Esophagus squamous epithelium (tissue), 5 donors: Measurements from ENCODE around the gene NRG4. TPM values are rescaled to one million over a fixed set of nuclear protein-coding genes. Genes with fewer than 3 reads are reported as not detected.

Source experiments
- DNase-seq: peaks from one replicate; lab custom pipeline; 2025; lab: John Stamatoyannopoulos, UW
- H3K27ac ChIP-seq, 4 donors: fragments of 200-600 bp; sonication (generic); one replicate each; pipeline ENCODE4 v1.5.1; 2016 to 2019; ENCODE audit warnings: mild to moderate bottlenecking in 1 of 4
- H3K27me3 ChIP-seq, 4 donors: fragments of 200-600 bp; sonication (generic); 1 replicate in 3 of 4; 2 replicates in 1 of 4; pipeline versions ENCODE4 v1.5.1 to v1.6.0; 2017 to 2021; ENCODE audit warnings: antibody characterized with exemption in 1 of 4
- H3K36me3 ChIP-seq, 3 donors: fragments of 200-600 bp; sonication (generic); one replicate each; pipeline ENCODE4 v1.5.1; 2016 to 2019
- H3K4me1 ChIP-seq, 3 donors: fragments of 200-600 bp; sonication (generic); one replicate each; pipeline ENCODE4 v1.5.1; 2017 to 2019
- H3K4me3 ChIP-seq, 4 donors: fragments of 200-600 bp; sonication (generic); 1 replicate in 3 of 4; 2 replicates in 1 of 4; pipeline ENCODE4 v1.5.1; 2016 to 2019; ENCODE audit warnings: mild to moderate bottlenecking in 2 of 4, moderate library complexity in 1 of 4
- H3K9me3 ChIP-seq, 3 donors: fragments of 200-600 bp; sonication (generic); one replicate each; pipeline ENCODE4 v1.5.1; 2016 to 2019
- POLR2A ChIP-seq, 4 donors: fragments of 450-650 bp; IDR thresholded peaks; one replicate each; pipeline ENCODE4 v1.6.1; 2017; ENCODE audit warnings: antibody characterized with exemption in 4 of 4, mild to moderate bottlenecking in 4 of 4, moderate library complexity in 3 of 4
- intact Hi-C: fragments of 100-400 bp; cut with DNase I; formaldehyde crosslinking; loops from one replicate; pipeline ENCODE4 v1.15.0; 2022
- small RNA-seq, 4 donors: library from RNA; depleted of rRNA; stranded (forward); fragments of <200 nt; gene quantifications; one replicate each; pipeline ENCODE3, GENCODE V24; 2016
- total RNA-seq, 4 donors: library from RNA; depleted of rRNA; stranded (reverse); fragments of >200 nt; gene quantifications; one replicate each; pipeline ENCODE4 v1.1.0, GENCODE V29; 2016
- TF ChIP-seq, protein P1 (sequence below), 6 experiments: fragments of 450-650 bp in 4 of 6; fragments of 200-600 bp in 2 of 6; sonication (generic) in 2 of 6; IDR thresholded peaks; one replicate each; pipeline ENCODE4 v1.5.1; 2016 to 2019; ENCODE audit warnings: antibody characterized with exemption in 6 of 6, mild to moderate bottlenecking in 4 of 6, moderate library complexity in 4 of 6
- donor health status: DM: yes; HTN: yes; CAD: no.

NRG4 gene
- total RNA-seq, 4 donors from 2014 or later: 0.83 to 2.8 (median 1.4) TPM

GRCh38 chr15:75891895-75892294, 120.3 kb downstream of the NRG4 start:
- intact Hi-C loops: no loop called here
- no peaks in the 10 kb centered on the region for H3K9me3 ChIP-seq
- DNase-seq: no peak
- H3K27ac ChIP-seq: peak overlapping the region in 2 of 4 donors; percentile 8 to 21
- H3K4me1 ChIP-seq: peaks cover 0 to 6% (median 0%) of the 10 kb centered on the region in 3 donors
- TF ChIP-seq, protein P1, sequence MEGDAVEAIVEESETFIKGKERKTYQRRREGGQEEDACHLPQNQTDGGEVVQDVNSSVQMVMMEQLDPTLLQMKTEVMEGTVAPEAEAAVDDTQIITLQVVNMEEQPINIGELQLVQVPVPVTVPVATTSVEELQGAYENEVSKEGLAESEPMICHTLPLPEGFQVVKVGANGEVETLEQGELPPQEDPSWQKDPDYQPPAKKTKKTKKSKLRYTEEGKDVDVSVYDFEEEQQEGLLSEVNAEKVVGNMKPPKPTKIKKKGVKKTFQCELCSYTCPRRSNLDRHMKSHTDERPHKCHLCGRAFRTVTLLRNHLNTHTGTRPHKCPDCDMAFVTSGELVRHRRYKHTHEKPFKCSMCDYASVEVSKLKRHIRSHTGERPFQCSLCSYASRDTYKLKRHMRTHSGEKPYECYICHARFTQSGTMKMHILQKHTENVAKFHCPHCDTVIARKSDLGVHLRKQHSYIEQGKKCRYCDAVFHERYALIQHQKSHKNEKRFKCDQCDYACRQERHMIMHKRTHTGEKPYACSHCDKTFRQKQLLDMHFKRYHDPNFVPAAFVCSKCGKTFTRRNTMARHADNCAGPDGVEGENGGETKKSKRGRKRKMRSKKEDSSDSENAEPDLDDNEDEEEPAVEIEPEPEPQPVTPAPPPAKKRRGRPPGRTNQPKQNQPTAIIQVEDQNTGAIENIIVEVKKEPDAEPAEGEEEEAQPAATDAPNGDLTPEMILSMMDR (IDR thresholded peaks at IDR 0.05): no peak
- TF ChIP-seq POLR2A (IDR thresholded peaks at IDR 0.05): no peak
- peaks cover 0 to 47% (median 0%) of the 10 kb centered on the region in 3 donors for H3K36me3 ChIP-seq
- no peaks in the 10 kb centered on the region for H3K27me3 ChIP-seq
- H3K4me3 ChIP-seq: no peak overlapping the region

Small RNA genes within 50 kb of the gene (small RNA-seq; reads per million reads assigned to genes)
- 0 to 0.09 (median 0) reads per million in 4 donors for gene RN7SL510P

Other genes with a start within 250 kb of the NRG4 start
- gene UBE2Q2, start 169.0 kb downstream of the NRG4 start, total RNA-seq: 10 to 100 TPM in 3 of 4 donors, 1 to 10 TPM in 1; 9.1 to 40.2 (median 25.6) TPM
- gene FBXO22, start 108.5 kb downstream of the NRG4 start, total RNA-seq: 10 to 100 TPM in 3 of 4 donors, 1 to 10 TPM in 1; 5.6 to 18.9 (median 15.4) TPM
- gene TMEM266, start 47.6 kb upstream of the NRG4 start, total RNA-seq: under 1 TPM in 3 of 4 donors, not detected in 1; 0.19 to 0.79 (median 0.29) TPM